Midbrain (tissue), 1 donor: ENCODE results near the gene OR52E8.

Experiments
- DNase-seq: peaks from one replicate; lab custom pipeline; 2025; lab: John Stamatoyannopoulos, UW

Gene OR52E8

GRCh38 chr11:5807580-5807979, 49.9 kb downstream of the OR52E8 start:
- no peak for DNase-seq
